ENCODE measurements around the gene RTP4. TPM values are rescaled to one million over a fixed set of nuclear protein-coding genes. Genes with fewer than 3 reads are reported as not detected.

Gene RTP4
- total RNA-seq, 2 donors from 2014 or later = 0.63 TPM; not detected in 1

DNA sequence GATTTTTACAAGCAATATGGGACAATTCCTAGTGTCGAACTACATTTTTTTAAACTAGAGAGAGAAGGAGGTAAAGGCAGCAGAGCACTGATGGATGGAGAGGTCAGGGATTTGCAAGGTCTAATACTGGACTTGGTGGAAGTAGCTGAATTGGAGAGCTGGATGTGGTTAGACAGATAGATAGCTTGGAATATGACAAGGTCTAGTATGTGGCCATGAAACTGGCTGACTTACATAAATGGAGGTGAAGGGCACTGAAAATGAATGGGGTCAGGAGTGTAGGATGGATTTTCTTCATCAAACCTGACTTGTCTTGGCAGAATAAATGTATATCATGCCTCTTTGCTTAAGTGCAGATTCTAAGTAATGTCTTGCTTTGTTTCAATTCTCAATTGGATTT is 10.1 kb upstream of the RTP4 start:
- DNase-seq (ENCODE audit: low spot score) = no peak
- no peaks in the 10 kb centered on the region for H3K36me3 ChIP-seq
- no peak for ATAC-seq (ENCODE audit: insufficient number of reproducible peaks, low FRiP score, low read depth)
- TF ChIP-seq, protein P1, sequence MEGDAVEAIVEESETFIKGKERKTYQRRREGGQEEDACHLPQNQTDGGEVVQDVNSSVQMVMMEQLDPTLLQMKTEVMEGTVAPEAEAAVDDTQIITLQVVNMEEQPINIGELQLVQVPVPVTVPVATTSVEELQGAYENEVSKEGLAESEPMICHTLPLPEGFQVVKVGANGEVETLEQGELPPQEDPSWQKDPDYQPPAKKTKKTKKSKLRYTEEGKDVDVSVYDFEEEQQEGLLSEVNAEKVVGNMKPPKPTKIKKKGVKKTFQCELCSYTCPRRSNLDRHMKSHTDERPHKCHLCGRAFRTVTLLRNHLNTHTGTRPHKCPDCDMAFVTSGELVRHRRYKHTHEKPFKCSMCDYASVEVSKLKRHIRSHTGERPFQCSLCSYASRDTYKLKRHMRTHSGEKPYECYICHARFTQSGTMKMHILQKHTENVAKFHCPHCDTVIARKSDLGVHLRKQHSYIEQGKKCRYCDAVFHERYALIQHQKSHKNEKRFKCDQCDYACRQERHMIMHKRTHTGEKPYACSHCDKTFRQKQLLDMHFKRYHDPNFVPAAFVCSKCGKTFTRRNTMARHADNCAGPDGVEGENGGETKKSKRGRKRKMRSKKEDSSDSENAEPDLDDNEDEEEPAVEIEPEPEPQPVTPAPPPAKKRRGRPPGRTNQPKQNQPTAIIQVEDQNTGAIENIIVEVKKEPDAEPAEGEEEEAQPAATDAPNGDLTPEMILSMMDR (IDR thresholded peaks at IDR 0.05) = no peak
- H3K27ac ChIP-seq = no peak overlapping the region
- H3K4me1 ChIP-seq (ENCODE audit: control insufficient read depth in 1 of 2, low read depth in 2 of 2) = peaks cover under 1 to 2% of the 10 kb centered on the region in 2 donors
- H3K27me3 ChIP-seq (replicated peaks; ENCODE audit: insufficient read depth) = no peaks in the 10 kb centered on the region
- H3K4me3 ChIP-seq = no peak overlapping the region
- no peaks in the 10 kb centered on the region for H3K9me3 ChIP-seq

DNA sequence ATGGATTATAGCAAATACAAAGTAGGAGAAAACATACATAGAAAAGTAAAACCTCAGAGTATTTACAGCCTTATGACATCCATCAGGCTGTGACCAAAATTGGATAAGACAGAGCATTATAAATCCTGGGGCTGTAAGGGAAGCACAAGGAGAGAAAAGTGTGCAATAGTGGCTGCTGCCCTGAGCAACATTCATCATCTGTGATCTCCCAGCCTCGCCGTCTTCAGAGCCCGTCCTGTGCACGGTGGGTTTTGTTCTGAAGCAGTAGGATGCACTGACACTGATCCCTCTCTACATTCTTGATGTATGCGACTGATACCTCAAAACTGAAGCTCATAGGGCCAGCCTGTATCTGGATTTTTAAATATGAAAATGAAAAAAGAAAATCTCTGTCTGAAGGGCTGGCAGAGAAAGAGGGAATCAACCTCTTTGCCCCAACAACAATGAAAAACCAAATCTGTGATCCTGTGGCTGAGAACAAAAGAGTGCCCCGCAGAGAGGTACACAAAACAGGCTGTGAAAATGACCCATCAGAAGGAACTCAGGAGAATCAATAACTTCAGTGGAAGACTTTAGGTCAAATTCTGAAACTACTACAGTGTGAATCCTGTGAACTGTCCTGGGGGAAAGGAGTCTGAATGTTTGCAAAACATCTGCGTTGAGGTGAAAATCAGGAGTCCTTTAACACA is 8.2 kb upstream of the RTP4 start:
- DNase-seq (ENCODE audit: low spot score) (no peak), ATAC-seq (ENCODE audit: insufficient number of reproducible peaks, low FRiP score, low read depth) (no peak)
- Histone ChIP-seq H3K4me3 (no peak overlapping the region), H3K4me1 (ENCODE audit: control insufficient read depth in 1 of 2, low read depth in 2 of 2) (no peaks in the 10 kb centered on the region), H3K27me3 (replicated peaks; ENCODE audit: insufficient read depth) (no peaks in the 10 kb centered on the region), H3K36me3 (no peaks in the 10 kb centered on the region), H3K9me3 (no peaks in the 10 kb centered on the region), H3K27ac (no peak overlapping the region)
- TF ChIP-seq, protein P1 (IDR thresholded peaks at IDR 0.05) = no peak

DNA sequence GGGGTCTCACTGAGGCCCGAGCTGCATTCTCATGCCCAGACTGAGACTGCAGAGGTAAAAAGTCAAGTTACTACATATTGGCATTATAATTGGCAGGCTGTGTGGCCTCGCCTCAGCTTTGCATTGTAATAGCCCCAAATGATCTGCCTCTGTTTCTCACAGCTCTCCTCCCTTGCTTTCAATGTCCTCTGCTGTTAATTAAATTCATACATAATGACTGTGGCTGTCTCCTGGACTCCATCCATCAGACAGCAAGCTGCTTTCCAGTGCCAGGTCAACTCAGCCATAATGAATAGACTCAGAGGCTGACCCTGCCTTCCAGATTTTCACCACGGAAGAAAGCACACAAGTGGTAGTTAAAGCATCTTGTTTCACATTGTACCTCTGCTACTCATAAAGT is 7.6 kb upstream of the RTP4 start:
- no peaks in the 10 kb centered on the region for H3K27me3 ChIP-seq (replicated peaks; ENCODE audit: insufficient read depth)
- H3K27ac ChIP-seq = no peak overlapping the region
- TF ChIP-seq, protein P1 (IDR thresholded peaks at IDR 0.05) = no peak
- DNase-seq (ENCODE audit: low spot score) (no peak), ATAC-seq (ENCODE audit: insufficient number of reproducible peaks, low FRiP score, low read depth) (no peak)
- no peak overlapping the region for H3K4me3 ChIP-seq
- H3K36me3 ChIP-seq = no peaks in the 10 kb centered on the region
- H3K4me1 ChIP-seq (ENCODE audit: control insufficient read depth in 1 of 2, low read depth in 2 of 2) = no peaks in the 10 kb centered on the region
- no peaks in the 10 kb centered on the region for H3K9me3 ChIP-seq

DNA sequence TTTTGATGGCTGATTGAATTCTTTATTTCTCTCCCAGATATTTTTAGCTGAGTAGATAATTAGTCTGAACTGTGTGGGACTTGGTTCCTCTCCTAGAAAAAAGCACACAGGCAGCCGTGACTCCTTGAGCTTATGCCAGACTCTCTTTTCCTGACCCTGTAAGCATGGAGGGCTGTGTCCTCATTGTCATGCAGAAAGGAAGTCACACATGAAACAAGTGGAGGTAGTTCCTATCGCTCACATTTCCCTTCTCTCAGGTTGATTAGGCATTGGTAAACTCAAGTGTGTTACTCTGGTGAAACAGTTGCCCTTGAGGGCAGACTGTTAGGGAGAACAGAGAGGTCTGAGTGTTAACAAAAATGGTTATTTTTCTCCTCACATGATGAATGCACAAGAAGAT is 6.3 kb upstream of the RTP4 start:
- Histone ChIP-seq H3K27ac (no peak overlapping the region), H3K9me3 (no peaks in the 10 kb centered on the region), H3K36me3 (no peaks in the 10 kb centered on the region), H3K4me1 (ENCODE audit: control insufficient read depth in 1 of 2, low read depth in 2 of 2) (no peaks in the 10 kb centered on the region), H3K27me3 (replicated peaks; ENCODE audit: insufficient read depth) (no peaks in the 10 kb centered on the region), H3K4me3 (no peak overlapping the region)
- DNase-seq (ENCODE audit: low spot score) (no peak), ATAC-seq (ENCODE audit: insufficient number of reproducible peaks, low FRiP score, low read depth) (no peak)
- TF ChIP-seq, protein P1 (IDR thresholded peaks at IDR 0.05) = no peak

DNA sequence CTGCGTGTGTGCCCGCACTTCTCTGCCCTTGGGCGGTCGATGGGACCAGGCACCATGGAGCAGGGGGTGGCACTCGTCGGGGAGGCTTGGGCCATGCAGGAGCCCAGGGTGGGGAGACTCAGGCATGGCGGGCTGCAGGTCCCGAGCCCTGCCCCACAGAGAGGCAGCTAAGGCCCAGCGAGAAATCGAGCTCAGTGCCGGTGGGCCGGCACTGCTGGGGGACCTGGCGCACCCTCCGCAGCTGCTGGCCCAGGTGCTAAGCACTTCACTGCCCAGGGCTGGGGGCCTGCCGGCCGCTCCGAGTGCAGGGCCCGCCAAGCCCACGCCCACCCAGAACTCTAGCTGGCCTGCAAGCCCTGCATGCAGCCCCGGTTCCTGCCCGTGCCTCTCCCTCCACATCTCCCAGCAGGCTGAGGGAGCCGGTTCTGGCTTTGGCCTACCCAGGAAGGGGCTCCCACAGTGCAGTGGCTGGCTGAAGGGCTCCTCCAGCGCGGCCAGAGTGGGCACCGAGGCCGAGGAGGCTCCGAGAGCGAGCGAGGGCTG is 553 bp upstream of the RTP4 start:
- H3K36me3 ChIP-seq = no peaks in the 10 kb centered on the region
- H3K9me3 ChIP-seq = no peaks in the 10 kb centered on the region
- DNase-seq (ENCODE audit: low spot score) (no peak), ATAC-seq (ENCODE audit: insufficient number of reproducible peaks, low FRiP score, low read depth) (no peak)
- H3K27me3 ChIP-seq (replicated peaks; ENCODE audit: insufficient read depth) = no peaks in the 10 kb centered on the region
- H3K4me1 ChIP-seq (ENCODE audit: control insufficient read depth in 1 of 2, low read depth in 2 of 2) = peaks cover 6 to 15% of the 10 kb centered on the region in 2 donors
- H3K27ac ChIP-seq = peak overlapping the region; percentile 60 to 76
- TF ChIP-seq, protein P1 (IDR thresholded peaks at IDR 0.05) = no peak
- H3K4me3 ChIP-seq = peak overlapping the region; percentile 74
